ENCODE measurements around the gene TEX44. TPM values are rescaled to one million over a fixed set of nuclear protein-coding genes. Genes with fewer than 3 reads are reported as not detected.

TEX44 gene
- total RNA-seq (ENCODE audit: low replicate concordance): not detected in 2 replicates

GRCh38 chr2:231592636-231593145 is at the start of gene TEX44:
Gene TEX44 (plus strand): TSS chr2:231592864. CDS start chr2:231592952, 88 bp downstream.

Other genes with a start within 250 kb of the TEX44 start
- 0.75 TPM in 1 of 2 replicates, not detected in the other for gene B3GNT7, start 197.2 kb upstream of the TEX44 start, total RNA-seq (ENCODE audit: low replicate concordance)
- gene NCL, start 128.4 kb upstream of the TEX44 start, total RNA-seq (ENCODE audit: low replicate concordance): 212 and 251 TPM in 2 replicates
- 0.23 TPM in 1 of 2 replicates, not detected in the other for gene NMUR1, start 62.4 kb upstream of the TEX44 start, total RNA-seq (ENCODE audit: low replicate concordance)
- 615 and 1,560 TPM in 2 replicates for gene PTMA, start 115.7 kb downstream of the TEX44 start, total RNA-seq (ENCODE audit: low replicate concordance)
- gene PDE6D, start 188.4 kb downstream of the TEX44 start, total RNA-seq (ENCODE audit: low replicate concordance): 5.0 and 13.1 TPM in 2 replicates
- gene COPS7B, start 193.6 kb downstream of the TEX44 start, total RNA-seq (ENCODE audit: low replicate concordance): 11.7 and 14.4 TPM in 2 replicates

Measured in smooth muscle cell of the coronary artery (primary cell).